NCI-H1105 treated with DMSO at 0.1 percent for 48 hours (cell line): ENCODE results near the gene PLXNB3.
"Not testable (repeated sequence)": the region's sequence is repeated elsewhere in the genome, so short reads cannot be mapped to it uniquely, and the experiment has no call there.

ENCODE experiments used
- DNase-seq: peaks from one replicate; lab custom pipeline; 2025; lab: John Stamatoyannopoulos, UW

PLXNB3 gene

GRCh38 chrX:153816831-153817690 is 53.0 kb downstream of the PLXNB3 start:
- no peak for DNase-seq

GRCh38 chrX:153818064-153818463 is 54.0 kb downstream of the PLXNB3 start:
- DNase-seq, result not testable (repeated sequence)

GRCh38 chrX:153818571-153819383 is 54.7 kb downstream of the PLXNB3 start:
- DNase-seq, result peak; percentile 69

GRCh38 chrX:153819384-153820040 is 55.5 kb downstream of the PLXNB3 start:
- no peak for DNase-seq

GRCh38 chrX:153820601-153821000 is 56.6 kb downstream of the PLXNB3 start:
- peak; percentile 52 for DNase-seq

GRCh38 chrX:153821066-153821465 is 57.0 kb downstream of the PLXNB3 start:
- DNase-seq, result no peak

GRCh38 chrX:153824348-153824747 is 60.3 kb downstream of the PLXNB3 start:
- DNase-seq, result no peak

GRCh38 chrX:153825042-153825441 is 61.0 kb downstream of the PLXNB3 start:
- no peak for DNase-seq
